KMS-11 (cell line): ENCODE data around the gene KLF7.

Experiments used
- H2AFZ ChIP-seq: fragments of 200-600 bp; sonication (generic); 2 replicates; pipeline ENCODE4 v1.6.1; 2016; ENCODE audit warnings: antibody characterized with exemption, mixed run types, low read depth
- H3K27ac ChIP-seq: fragments of 200-600 bp; sonication (generic); 2 replicates; pipeline ENCODE4 v1.6.1; 2016; ENCODE audit warnings: mild to moderate bottlenecking, mixed run types
- H3K27me3 ChIP-seq: fragments of 200-600 bp; sonication (generic); 2 replicates; pipeline ENCODE4 v1.6.1; 2017; ENCODE audit warnings: mild to moderate bottlenecking, low read depth, mixed run types, moderate library complexity; ENCODE audit not compliant: insufficient read depth
- H3K36me3 ChIP-seq: fragments of 200-600 bp; sonication (generic); 2 replicates; pipeline ENCODE4 v1.6.1; 2017; ENCODE audit warnings: mild to moderate bottlenecking, mixed run types; ENCODE audit not compliant: insufficient read depth
- H3K4me1 ChIP-seq: fragments of 200-600 bp; sonication (generic); 2 replicates; pipeline ENCODE4 v1.6.1; 2016; ENCODE audit warnings: mild to moderate bottlenecking, low read depth, mixed run types; ENCODE audit not compliant: poor library complexity, severe bottlenecking
- H3K4me2 ChIP-seq: fragments of 200-600 bp; sonication (generic); 2 replicates; pipeline ENCODE4 v1.7.0; 2016; ENCODE audit warnings: mild to moderate bottlenecking, mixed run types
- H3K4me3 ChIP-seq: fragments of 200-600 bp; sonication (generic); IDR thresholded peaks from 2 replicates; pipeline ENCODE4 v1.6.1; 2017; ENCODE audit warnings: low read depth, low read length, mixed read lengths; ENCODE audit not compliant: insufficient read depth
- H3K79me2 ChIP-seq: fragments of 200-600 bp; sonication (generic); 2 replicates; pipeline ENCODE4 v1.6.1; 2016; ENCODE audit warnings: low read depth, mixed run types; ENCODE audit not compliant: insufficient read depth
- H3K9ac ChIP-seq: fragments of 200-600 bp; sonication (generic); 2 replicates; pipeline ENCODE4 v1.6.1; 2016; ENCODE audit warnings: mild to moderate bottlenecking, mixed run types
- H4K20me1 ChIP-seq: fragments of 200-600 bp; sonication (generic); 2 replicates; pipeline ENCODE4 v1.6.1; 2016; ENCODE audit warnings: mild to moderate bottlenecking, mixed run types; ENCODE audit not compliant: insufficient read depth
- TF ChIP-seq, protein P1 (sequence below): fragments of 200-600 bp; sonication (generic); conservative IDR thresholded peaks from 2 replicates; pipeline ENCODE4 v1.6.1; 2017; ENCODE audit warnings: low read depth, mild to moderate bottlenecking, antibody characterized with exemption, low read length, moderate library complexity, mixed read lengths

The KLF7 gene

DNA sequence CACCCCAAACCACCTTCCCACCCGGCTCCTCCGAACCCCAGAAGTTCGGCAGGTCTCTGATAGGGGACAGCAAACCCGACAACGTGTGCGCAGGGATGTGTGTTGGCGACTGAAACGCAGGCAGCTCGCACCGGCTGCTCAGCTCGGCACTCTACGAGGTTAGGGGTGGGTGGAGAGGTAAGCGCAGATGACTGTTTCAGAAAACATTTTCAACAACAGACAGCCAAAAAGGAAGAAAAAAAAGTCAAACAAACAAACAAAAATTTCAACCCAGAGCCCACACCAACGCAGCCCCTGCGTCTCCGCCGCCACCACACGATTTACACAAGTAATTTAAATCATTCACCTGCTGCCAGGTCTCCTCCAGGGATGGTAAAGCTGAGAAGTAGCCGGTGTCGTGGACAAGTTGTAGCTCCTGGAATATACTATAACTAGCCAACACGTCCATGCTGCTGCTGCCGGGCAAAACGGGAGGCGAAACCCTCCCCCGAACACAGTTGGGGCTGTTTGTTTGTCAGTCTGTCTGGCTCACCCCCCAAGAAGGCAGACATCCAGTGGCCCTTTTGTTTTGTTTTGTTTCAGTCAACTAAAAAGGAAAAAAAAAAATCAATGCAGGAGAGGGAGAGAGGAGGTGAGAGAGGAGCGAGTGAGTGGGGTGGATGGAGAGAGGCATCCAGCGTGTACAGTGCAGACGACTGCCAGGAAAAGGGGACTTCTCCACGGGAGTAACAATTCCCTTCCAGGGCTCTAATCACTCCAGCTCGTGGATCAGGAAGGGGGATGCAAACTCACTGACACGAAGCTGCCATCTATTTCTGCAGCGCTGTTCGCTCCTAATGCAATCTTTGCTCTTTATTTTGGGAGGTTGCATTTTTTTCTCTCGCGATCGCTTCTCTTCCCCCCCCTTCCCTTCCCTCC lies at the start of gene KLF7:
KLF7 (minus strand) TSS at position 828 of the 918 bp plus-strand sequence; CDS start at position 448, 380 bp downstream.
- H3K4me1 ChIP-seq, result peaks cover 25% of the 10 kb centered on the region
- no peaks in the 10 kb centered on the region for H4K20me1 ChIP-seq
- H2AFZ ChIP-seq, result peak within 1 kb of the TSS; percentile 79
- peak within 1 kb of the TSS; percentile 99 for H3K9ac ChIP-seq
- peaks cover 30% of the 10 kb centered on the region for H3K79me2 ChIP-seq
- peak within 1 kb of the TSS; percentile 56 for H3K4me3 ChIP-seq
- H3K36me3 ChIP-seq, result no peaks in the 10 kb centered on the region
- peak within 1 kb of the TSS; percentile 99 for H3K27ac ChIP-seq
- H3K27me3 ChIP-seq, result no peaks in the 10 kb centered on the region
- TF ChIP-seq, protein P1, sequence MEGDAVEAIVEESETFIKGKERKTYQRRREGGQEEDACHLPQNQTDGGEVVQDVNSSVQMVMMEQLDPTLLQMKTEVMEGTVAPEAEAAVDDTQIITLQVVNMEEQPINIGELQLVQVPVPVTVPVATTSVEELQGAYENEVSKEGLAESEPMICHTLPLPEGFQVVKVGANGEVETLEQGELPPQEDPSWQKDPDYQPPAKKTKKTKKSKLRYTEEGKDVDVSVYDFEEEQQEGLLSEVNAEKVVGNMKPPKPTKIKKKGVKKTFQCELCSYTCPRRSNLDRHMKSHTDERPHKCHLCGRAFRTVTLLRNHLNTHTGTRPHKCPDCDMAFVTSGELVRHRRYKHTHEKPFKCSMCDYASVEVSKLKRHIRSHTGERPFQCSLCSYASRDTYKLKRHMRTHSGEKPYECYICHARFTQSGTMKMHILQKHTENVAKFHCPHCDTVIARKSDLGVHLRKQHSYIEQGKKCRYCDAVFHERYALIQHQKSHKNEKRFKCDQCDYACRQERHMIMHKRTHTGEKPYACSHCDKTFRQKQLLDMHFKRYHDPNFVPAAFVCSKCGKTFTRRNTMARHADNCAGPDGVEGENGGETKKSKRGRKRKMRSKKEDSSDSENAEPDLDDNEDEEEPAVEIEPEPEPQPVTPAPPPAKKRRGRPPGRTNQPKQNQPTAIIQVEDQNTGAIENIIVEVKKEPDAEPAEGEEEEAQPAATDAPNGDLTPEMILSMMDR, result no peak
- H3K4me2 ChIP-seq, result peak within 1 kb of the TSS; percentile 84

DNA sequence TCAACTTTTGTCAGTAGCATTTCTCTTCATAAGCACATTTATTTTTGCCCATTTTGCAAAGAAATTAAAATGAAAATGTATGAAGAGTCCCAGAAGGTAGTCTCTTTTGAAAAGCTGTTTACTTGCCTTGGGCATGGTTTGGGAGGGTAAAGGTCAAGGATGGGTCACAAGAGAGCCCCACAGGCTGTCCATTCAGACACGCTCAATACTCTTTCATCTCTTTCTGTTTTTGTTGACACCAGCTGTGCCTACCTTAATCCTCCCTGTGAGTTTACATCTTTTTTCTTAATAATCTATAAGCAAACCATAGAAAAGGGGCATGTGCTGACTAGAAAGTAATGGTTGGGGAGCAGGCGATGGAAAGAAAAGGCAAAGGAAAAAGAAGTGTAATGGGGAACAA lies 49.6 kb upstream of the KLF7 start:
- H2AFZ ChIP-seq, result no peak overlapping the region
- no peaks in the 10 kb centered on the region for H3K36me3 ChIP-seq
- no peak overlapping the region for H3K27ac ChIP-seq
- no peaks in the 10 kb centered on the region for H4K20me1 ChIP-seq
- H3K27me3 ChIP-seq, result no peaks in the 10 kb centered on the region
- no peak overlapping the region for H3K4me2 ChIP-seq
- H3K4me1 ChIP-seq, result peaks cover 24% of the 10 kb centered on the region
- no peak overlapping the region for H3K9ac ChIP-seq
- no peak overlapping the region for H3K4me3 ChIP-seq
- TF ChIP-seq, protein P1, result no peak
- H3K79me2 ChIP-seq, result no peaks in the 10 kb centered on the region

DNA sequence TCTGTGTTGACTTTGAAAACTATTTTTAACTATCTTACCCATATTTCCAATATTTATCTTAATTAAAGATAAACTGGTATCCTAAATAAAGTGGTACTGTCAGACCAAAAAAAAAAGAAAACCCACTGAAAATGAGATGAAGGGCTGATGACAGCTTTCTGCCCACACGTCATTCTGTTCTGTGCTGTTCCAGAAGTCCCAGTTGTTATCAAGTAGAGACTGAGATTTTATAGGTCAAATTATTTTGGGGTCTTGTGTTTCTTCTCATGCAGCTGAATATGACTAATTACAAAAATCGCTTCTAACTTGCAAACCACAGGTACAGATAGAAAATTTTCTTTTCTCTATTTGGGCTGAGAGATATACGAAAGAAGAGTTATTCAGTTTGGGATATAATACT lies 48.7 kb upstream of the KLF7 start:
- Histone ChIP-seq H3K4me3 (no peak overlapping the region), H2AFZ (no peak overlapping the region), H3K27ac (no peak overlapping the region), H3K27me3 (no peaks in the 10 kb centered on the region), H3K79me2 (no peaks in the 10 kb centered on the region), H3K4me1 (peaks cover 24% of the 10 kb centered on the region), H4K20me1 (no peaks in the 10 kb centered on the region), H3K9ac (no peak overlapping the region), H3K36me3 (no peaks in the 10 kb centered on the region), H3K4me2 (no peak overlapping the region)
- TF ChIP-seq, protein P1, result no peak

DNA sequence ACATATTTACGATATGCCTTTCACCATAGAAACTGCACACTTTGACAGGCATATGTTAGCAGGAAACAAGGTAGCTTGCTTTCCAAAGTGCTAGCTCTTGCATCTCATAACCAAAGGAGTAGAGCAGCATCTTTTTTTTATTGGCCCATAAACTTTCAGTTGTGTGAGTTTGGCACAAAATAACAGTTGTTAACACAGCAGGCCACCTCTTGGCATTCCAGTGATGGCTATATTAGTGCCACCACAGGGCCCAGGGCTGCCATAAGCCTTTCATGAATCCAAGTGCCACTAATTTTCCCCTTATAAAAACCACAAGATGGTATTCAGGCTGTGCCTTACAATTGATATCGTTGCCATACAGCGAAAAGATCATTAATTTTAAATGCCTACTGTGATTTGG lies 40.3 kb upstream of the KLF7 start:
- no peaks in the 10 kb centered on the region for H3K79me2 ChIP-seq
- TF ChIP-seq, protein P1, result no peak

More for the DNA sequence above, 40.3 kb upstream of the KLF7 start:
- H2AFZ ChIP-seq, result no peak overlapping the region
- no peaks in the 10 kb centered on the region for H3K36me3 ChIP-seq
- H3K9ac ChIP-seq, result no peak overlapping the region
- no peak overlapping the region for H3K27ac ChIP-seq
- no peaks in the 10 kb centered on the region for H4K20me1 ChIP-seq
- no peak overlapping the region for H3K4me3 ChIP-seq
- no peaks in the 10 kb centered on the region for H3K27me3 ChIP-seq
- no peaks in the 10 kb centered on the region for H3K4me1 ChIP-seq
- H3K4me2 ChIP-seq, result no peak overlapping the region
